PFSK-1 (cell line): Measurements from ENCODE around the gene ESYT2.

Experiments
- POLR2AphosphoS5 ChIP-seq: IDR thresholded peaks from 2 replicates; pipeline ENCODE4 v1.6.1; 2012; ENCODE audit warnings: low read depth, mild to moderate bottlenecking, control low read depth, low read length, moderate library complexity
- REST ChIP-seq, 2 experiments: IDR thresholded peaks; 2 replicates each; pipeline versions ENCODE4 v1.6.1 to v1.8.0; 2011 to 2012; ENCODE audit warnings: low read depth in 2 of 2, low read length in 2 of 2, control low read depth in 1 of 2, inconsistent platforms in 1 of 2, mild to moderate bottlenecking in 1 of 2, moderate library complexity in 1 of 2; ENCODE audit not compliant: insufficient read depth in 1 of 2

GRCh38 chr7:158811461-158811860, 17.8 kb downstream of the ESYT2 start:
- TF ChIP-seq POLR2AphosphoS5 (no peak), REST (IDR thresholded peaks at IDR 0.05; ENCODE audit: insufficient read depth in 1 of 2, low read depth in 2 of 2, low read length in 2 of 2) (no peak)
